Activated CD4-positive, alpha-beta T cell treated with anti-CD3 and anti-CD28 coated beads, Interleukin-2, amount 10 ng/mL, durations not matched to agents 24 days and 14 days (primary cell): ENCODE data around the gene UST. TPM values are rescaled to one million over a fixed set of nuclear protein-coding genes. Genes with fewer than 3 reads are reported as not detected.
A peak's percentile ranks its signal among the peaks of the same experiment; 100 is the strongest.

ENCODE experiments used
- DNase-seq: peaks from one replicate; pipeline ENCODE4 v3.0.0; 2022
- H3K27ac Mint-ChIP-seq: one replicate; pipeline ENCODE4 v1.8.0; 2022; ENCODE audit warnings: mild to moderate bottlenecking, mixed read lengths
- H3K27me3 Mint-ChIP-seq: one replicate; pipeline ENCODE4 v1.8.0; 2022; ENCODE audit warnings: mixed read lengths
- H3K36me3 Mint-ChIP-seq: one replicate; pipeline ENCODE4 v1.8.0; 2022; ENCODE audit warnings: low read depth, mild to moderate bottlenecking, mixed read lengths
- H3K4me1 Mint-ChIP-seq: one replicate; pipeline ENCODE4 v1.8.0; 2021; ENCODE audit warnings: mixed read lengths
- H3K4me3 Mint-ChIP-seq: one replicate; pipeline ENCODE4 v1.8.0; 2022; ENCODE audit warnings: mild to moderate bottlenecking, moderate library complexity, mixed read lengths
- H3K9me3 Mint-ChIP-seq: one replicate; pipeline ENCODE4 v1.8.0; 2021; ENCODE audit warnings: mixed read lengths
- intact Hi-C: fragments of 100-400 bp; cut with micrococcal nuclease; formaldehyde crosslinking; loops from one replicate; pipeline ENCODE4 v1.15.1; 2023
- total RNA-seq: library from RNA; stranded (reverse); gene quantifications from 2 replicates; pipeline ENCODE4 v1.2.3, GENCODE V29; 2022

The UST gene
- total RNA-seq, 1 donor from 2014 or later = 0.70 TPM

GRCh38 chr6:149109397-149110070 is 362.7 kb downstream of the UST start:
- no peak for DNase-seq
- Mint-ChIP-seq H3K27ac (no peak overlapping the region), H3K9me3 (peaks cover 23% of the 10 kb centered on the region), H3K27me3 (no peaks in the 10 kb centered on the region), H3K4me1 (peaks cover 39% of the 10 kb centered on the region), H3K4me3 (no peak overlapping the region), H3K36me3 (peaks cover 33% of the 10 kb centered on the region)
- intact Hi-C loops = no loop called here

GRCh38 chr6:149111556-149112115 is 364.8 kb downstream of the UST start:
- Mint-ChIP-seq H3K36me3 (peaks cover 29% of the 10 kb centered on the region), H3K4me3 (no peak overlapping the region), H3K27ac (peak overlapping the region; percentile 73), H3K4me1 (peaks cover 52% of the 10 kb centered on the region), H3K9me3 (peaks cover 18% of the 10 kb centered on the region), H3K27me3 (no peaks in the 10 kb centered on the region)
- intact Hi-C loops = loop anchor here (2.0 kb wide), 1 partner anchor 17 kb away; no protein-coding TSS in a partner anchor
- DNase-seq = peak; percentile 45

- H3K27ac Mint-ChIP-seq = peak overlapping the region; percentile 89
- H3K4me1 Mint-ChIP-seq = peaks cover 58% of the 10 kb centered on the region
- DNase-seq = peak; percentile 55
- intact Hi-C loops = loop anchor here (2.0 kb wide), 1 partner anchor 18 kb away; no protein-coding TSS in a partner anchor
- H3K4me3 Mint-ChIP-seq = peak overlapping the region; percentile 36
- H3K36me3 Mint-ChIP-seq = peaks cover 30% of the 10 kb centered on the region
- H3K27me3 Mint-ChIP-seq = no peaks in the 10 kb centered on the region
- H3K9me3 Mint-ChIP-seq = peaks cover 17% of the 10 kb centered on the region
Measured at GRCh38 chr6:149112976-149113375, 366.1 kb downstream of the UST start.

GRCh38 chr6:149114167-149114566 is 367.3 kb downstream of the UST start:
- intact Hi-C loops = no loop called here
- Mint-ChIP-seq H3K36me3 (peaks cover 33% of the 10 kb centered on the region), H3K4me3 (no peak overlapping the region), H3K27me3 (no peaks in the 10 kb centered on the region), H3K27ac (peak overlapping the region; percentile 38), H3K9me3 (peaks cover 21% of the 10 kb centered on the region), H3K4me1 (peaks cover 59% of the 10 kb centered on the region)
- peak; percentile 48 for DNase-seq

- no peak overlapping the region for H3K4me3 Mint-ChIP-seq
- intact Hi-C loops = no loop called here
- H3K27ac Mint-ChIP-seq = peak overlapping the region; percentile 43
- DNase-seq = peak; percentile 53
- H3K9me3 Mint-ChIP-seq = peaks cover 21% of the 10 kb centered on the region
- H3K4me1 Mint-ChIP-seq = peaks cover 60% of the 10 kb centered on the region
- no peaks in the 10 kb centered on the region for H3K27me3 Mint-ChIP-seq
- H3K36me3 Mint-ChIP-seq = peaks cover 49% of the 10 kb centered on the region
Measured at GRCh38 chr6:149118737-149119653, 372.2 kb downstream of the UST start.

GRCh38 chr6:149122850-149123821 is 376.3 kb downstream of the UST start:
- Mint-ChIP-seq H3K36me3 (peaks cover 61% of the 10 kb centered on the region), H3K27me3 (no peaks in the 10 kb centered on the region), H3K9me3 (peaks cover 41% of the 10 kb centered on the region), H3K27ac (peak overlapping the region; percentile 83), H3K4me3 (peak overlapping the region; percentile 43), H3K4me1 (peaks cover 66% of the 10 kb centered on the region)
- peak; percentile 56 for DNase-seq
- intact Hi-C loops = loop anchor here (2.0 kb wide), 2 partner anchors 18 to 38 kb away; no protein-coding TSS in a partner anchor

- Mint-ChIP-seq H3K36me3 (peaks cover 58% of the 10 kb centered on the region), H3K4me3 (no peak overlapping the region), H3K4me1 (peaks cover 74% of the 10 kb centered on the region), H3K9me3 (peaks cover 37% of the 10 kb centered on the region), H3K27me3 (no peaks in the 10 kb centered on the region), H3K27ac (peak overlapping the region; percentile 59)
- intact Hi-C loops = no loop called here
- no peak for DNase-seq
Measured at GRCh38 chr6:149125309-149125708, 378.5 kb downstream of the UST start.
